ENCODE results near the gene ZCCHC2. TPM values are rescaled to one million over a fixed set of nuclear protein-coding genes. Genes with fewer than 3 reads are reported as not detected.

Gene ZCCHC2
- total and polyA plus RNA-seq, 2 of the 13 experiments (the other 11 are each of a cell fraction or from before 2014, with no cell fraction given) = 62.5 to 76.1 TPM

DNA sequence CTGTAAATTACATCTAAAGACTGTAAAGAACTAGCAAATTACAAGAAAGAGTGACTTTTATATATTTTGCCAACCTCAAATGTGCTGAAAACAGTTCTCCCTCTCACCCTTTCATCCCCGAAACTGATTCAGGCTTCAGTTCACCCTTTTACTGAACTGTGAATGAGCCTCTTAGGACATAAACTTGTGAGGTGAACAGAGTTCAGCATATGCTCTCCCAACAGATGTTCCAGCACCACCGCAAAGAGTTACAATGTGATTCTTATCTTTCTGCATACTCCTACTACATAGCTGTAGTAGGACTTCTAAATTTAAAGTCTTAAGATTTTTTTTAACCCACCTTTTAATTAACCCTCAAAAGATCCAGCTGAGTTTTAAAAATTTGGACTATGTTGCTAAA lies 1.2 kb upstream of the ZCCHC2 start:
- TF ChIP-seq, protein P1, sequence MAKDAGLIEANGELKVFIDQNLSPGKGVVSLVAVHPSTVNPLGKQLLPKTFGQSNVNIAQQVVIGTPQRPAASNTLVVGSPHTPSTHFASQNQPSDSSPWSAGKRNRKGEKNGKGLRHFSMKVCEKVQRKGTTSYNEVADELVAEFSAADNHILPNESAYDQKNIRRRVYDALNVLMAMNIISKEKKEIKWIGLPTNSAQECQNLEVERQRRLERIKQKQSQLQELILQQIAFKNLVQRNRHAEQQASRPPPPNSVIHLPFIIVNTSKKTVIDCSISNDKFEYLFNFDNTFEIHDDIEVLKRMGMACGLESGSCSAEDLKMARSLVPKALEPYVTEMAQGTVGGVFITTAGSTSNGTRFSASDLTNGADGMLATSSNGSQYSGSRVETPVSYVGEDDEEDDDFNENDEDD (CRISPR knock-in tag; IDR thresholded peaks at IDR 0.05; ENCODE audit: borderline replicate concordance) = 0 out of 2 replicates have a peak, but pooled peaks have one; percentile 22
- peak; percentile 54 for TF ChIP-seq SAP130 (CRISPR knock-in tag; IDR thresholded peaks at IDR 0.05; ENCODE audit: low read depth)
- TF ChIP-seq ZNF724P (CRISPR knock-in tag; IDR thresholded peaks at IDR 0.05; ENCODE audit: borderline replicate concordance) = no peak
- no peak for TF ChIP-seq ZNF746 (CRISPR knock-in tag; IDR thresholded peaks at IDR 0.05)
- TF ChIP-seq, protein P2, sequence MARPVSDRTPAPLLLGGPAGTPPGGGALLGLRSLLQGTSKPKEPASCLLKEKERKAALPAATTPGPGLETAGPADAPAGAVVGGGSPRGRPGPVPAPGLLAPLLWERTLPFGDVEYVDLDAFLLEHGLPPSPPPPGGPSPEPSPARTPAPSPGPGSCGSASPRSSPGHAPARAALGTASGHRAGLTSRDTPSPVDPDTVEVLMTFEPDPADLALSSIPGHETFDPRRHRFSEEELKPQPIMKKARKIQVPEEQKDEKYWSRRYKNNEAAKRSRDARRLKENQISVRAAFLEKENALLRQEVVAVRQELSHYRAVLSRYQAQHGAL (CRISPR knock-in tag; IDR thresholded peaks at IDR 0.05; ENCODE audit: not compliant biosample characterization) = no peak
- TF ChIP-seq ATF1 (CRISPR knock-in tag; IDR thresholded peaks at IDR 0.05) = 0 out of 2 replicates have a peak, but pooled peaks have one; percentile 20
- peak; percentile 11; the same call in 1 of the 2 replicates for TF ChIP-seq POLR2G (IDR thresholded peaks at IDR 0.05; ENCODE audit: low read depth, low read length)
- TF ChIP-seq RXRB (CRISPR knock-in tag; IDR thresholded peaks at IDR 0.05; ENCODE audit: borderline replicate concordance) = peak; percentile 26; the same call in 1 of the 2 replicates
- TF ChIP-seq, protein P3, sequence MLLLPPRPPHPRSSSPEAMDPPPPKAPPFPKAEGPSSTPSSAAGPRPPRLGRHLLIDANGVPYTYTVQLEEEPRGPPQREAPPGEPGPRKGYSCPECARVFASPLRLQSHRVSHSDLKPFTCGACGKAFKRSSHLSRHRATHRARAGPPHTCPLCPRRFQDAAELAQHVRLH (CRISPR knock-in tag; IDR thresholded peaks at IDR 0.05; ENCODE audit: borderline replicate concordance, low read depth) = no peak
- 0 out of 2 replicates have a peak, but pooled peaks have one; percentile 31 for TF ChIP-seq PAF1 (CRISPR knock-in tag; IDR thresholded peaks at IDR 0.05)
- TF ChIP-seq SMAD3 (CRISPR knock-in tag; IDR thresholded peaks at IDR 0.05) = no peak
- peak; percentile 65; the same call in 1 of the 2 replicates for TF ChIP-seq ZNF652 (CRISPR knock-in tag; IDR thresholded peaks at IDR 0.05; ENCODE audit: borderline replicate concordance, low read depth)
- TF ChIP-seq, protein P4, sequence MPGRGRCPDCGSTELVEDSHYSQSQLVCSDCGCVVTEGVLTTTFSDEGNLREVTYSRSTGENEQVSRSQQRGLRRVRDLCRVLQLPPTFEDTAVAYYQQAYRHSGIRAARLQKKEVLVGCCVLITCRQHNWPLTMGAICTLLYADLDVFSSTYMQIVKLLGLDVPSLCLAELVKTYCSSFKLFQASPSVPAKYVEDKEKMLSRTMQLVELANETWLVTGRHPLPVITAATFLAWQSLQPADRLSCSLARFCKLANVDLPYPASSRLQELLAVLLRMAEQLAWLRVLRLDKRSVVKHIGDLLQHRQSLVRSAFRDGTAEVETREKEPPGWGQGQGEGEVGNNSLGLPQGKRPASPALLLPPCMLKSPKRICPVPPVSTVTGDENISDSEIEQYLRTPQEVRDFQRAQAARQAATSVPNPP (CRISPR knock-in tag; IDR thresholded peaks at IDR 0.05) = no peak
- TF ChIP-seq RCOR2 (CRISPR knock-in tag; IDR thresholded peaks at IDR 0.05) = no peak
- TF ChIP-seq, protein P5, sequence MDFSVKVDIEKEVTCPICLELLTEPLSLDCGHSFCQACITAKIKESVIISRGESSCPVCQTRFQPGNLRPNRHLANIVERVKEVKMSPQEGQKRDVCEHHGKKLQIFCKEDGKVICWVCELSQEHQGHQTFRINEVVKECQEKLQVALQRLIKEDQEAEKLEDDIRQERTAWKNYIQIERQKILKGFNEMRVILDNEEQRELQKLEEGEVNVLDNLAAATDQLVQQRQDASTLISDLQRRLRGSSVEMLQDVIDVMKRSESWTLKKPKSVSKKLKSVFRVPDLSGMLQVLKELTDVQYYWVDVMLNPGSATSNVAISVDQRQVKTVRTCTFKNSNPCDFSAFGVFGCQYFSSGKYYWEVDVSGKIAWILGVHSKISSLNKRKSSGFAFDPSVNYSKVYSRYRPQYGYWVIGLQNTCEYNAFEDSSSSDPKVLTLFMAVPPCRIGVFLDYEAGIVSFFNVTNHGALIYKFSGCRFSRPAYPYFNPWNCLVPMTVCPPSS (IDR thresholded peaks at IDR 0.05) = no peak
- TF ChIP-seq, protein P6, sequence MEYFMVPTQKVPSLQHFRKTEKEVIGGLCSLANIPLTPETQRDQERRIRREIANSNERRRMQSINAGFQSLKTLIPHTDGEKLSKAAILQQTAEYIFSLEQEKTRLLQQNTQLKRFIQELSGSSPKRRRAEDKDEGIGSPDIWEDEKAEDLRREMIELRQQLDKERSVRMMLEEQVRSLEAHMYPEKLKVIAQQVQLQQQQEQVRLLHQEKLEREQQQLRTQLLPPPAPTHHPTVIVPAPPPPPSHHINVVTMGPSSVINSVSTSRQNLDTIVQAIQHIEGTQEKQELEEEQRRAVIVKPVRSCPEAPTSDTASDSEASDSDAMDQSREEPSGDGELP (IDR thresholded peaks at IDR 0.05; ENCODE audit: borderline replicate concordance, low read depth) = 0 out of 2 replicates have a peak, but pooled peaks have one; percentile 27
- TF ChIP-seq PPARG (CRISPR knock-in tag; conservative IDR thresholded peaks at IDR 0.05) = no peak; the same call in 1 of the 2 replicates
- TF ChIP-seq ZNF451 (CRISPR knock-in tag; IDR thresholded peaks at IDR 0.05) = no peak
- Histone ChIP-seq H3K27ac (ENCODE audit: extremely low read length, insufficient read depth, low read length) (peak overlapping the region; percentile 92), H3K9me3 (ENCODE audit: low read length) (no peaks in the 10 kb centered on the region), H3K79me2 (ENCODE audit: insufficient read depth, low read length) (peaks cover 70% of the 10 kb centered on the region), H3K4me1 (ENCODE audit: insufficient read depth, low read length) (peaks cover 33% of the 10 kb centered on the region), H3K4me3 (replicated peaks in 1 of 3; ENCODE audit: insufficient read depth in 1 of 3, low read depth in 2 of 3, low read length in 3 of 3) (peak overlapping the region; percentile 81 to 98 (median 96); a peak in 5 of 6 replicates), H2AFZ (ENCODE audit: low read length) (no peak overlapping the region), H3K9ac (ENCODE audit: insufficient read depth, low read depth, low read length) (peak overlapping the region; percentile 96), H4K20me1 (ENCODE audit: insufficient read depth, low read length) (peaks cover 3% of the 10 kb centered on the region; the same call in 1 of the 2 replicates), H3K27me3 (ENCODE audit: control insufficient read depth in 1 of 2, insufficient read depth in 2 of 2, low read length in 2 of 2) (no peaks in the 10 kb centered on the region; a peak in 1 of 5 replicates), H3K36me3 (replicated peaks in 1 of 2; ENCODE audit: control insufficient read depth in 1 of 2, insufficient read depth in 2 of 2, low read length in 2 of 2) (0 out of 5 replicates have a peak, but pooled peaks cover 0 to 4% of the 10 kb centered on the region in 2 experiments), H3K4me2 (ENCODE audit: low read depth, low read length) (peak overlapping the region; percentile 81)
- FAIRE-seq (peak; percentile 53), DNase-seq (ENCODE audit: low spot score) (peak; percentile 56), ATAC-seq (no peak)
- CTCF ChIA-PET (ENCODE audit: low intra/inter-chr PET ratio, low total read pairs) = interaction anchor here (1.4 kb wide), 1 partner anchor 95 kb away, joined by 4 read pairs; no protein-coding TSS in a partner anchor
- in situ Hi-C loops (cut with HindIII; ENCODE audit: extremely low pct_ligation_motif_present, low pct_unique_long_range_greater_than_20kb) = loop anchor here (5.0 to 10.0 kb wide), 2 partner anchors 67 to 94 kb away; no protein-coding TSS in a partner anchor
- POLR2A ChIA-PET = interaction anchor here (1.3 to 5.3 kb wide), 9 partner anchors 10 to 101 kb away, joined by 4 to 41 read pairs (median 13); no protein-coding TSS in a partner anchor
- intact Hi-C loops (cut with micrococcal nuclease; ENCODE audit: unreplicated experiment) = loop anchor here (1.0 to 10.0 kb wide), 2 partner anchors 35 to 337 kb away; partner anchors contain the start of genes PIGN and RELCH
- BruUV-seq (replicated peaks) = no TSS peak
- WGBS (ENCODE audit: low lambda C conversion rate) = 6% methylated on average over 2 of the region's 2 CpGs
